Measurements from ENCODE around the gene ZMYM1. TPM values are rescaled to one million over a fixed set of nuclear protein-coding genes. Genes with fewer than 3 reads are reported as not detected.

ZMYM1 gene
- total RNA-seq, 1 experiment from 2014 or later = 49.7 TPM

GRCh38 chr1:35036621-35037020 lies 42.6 kb upstream of the ZMYM1 start:
- CTCF ChIA-PET = no interaction called here

DNA sequence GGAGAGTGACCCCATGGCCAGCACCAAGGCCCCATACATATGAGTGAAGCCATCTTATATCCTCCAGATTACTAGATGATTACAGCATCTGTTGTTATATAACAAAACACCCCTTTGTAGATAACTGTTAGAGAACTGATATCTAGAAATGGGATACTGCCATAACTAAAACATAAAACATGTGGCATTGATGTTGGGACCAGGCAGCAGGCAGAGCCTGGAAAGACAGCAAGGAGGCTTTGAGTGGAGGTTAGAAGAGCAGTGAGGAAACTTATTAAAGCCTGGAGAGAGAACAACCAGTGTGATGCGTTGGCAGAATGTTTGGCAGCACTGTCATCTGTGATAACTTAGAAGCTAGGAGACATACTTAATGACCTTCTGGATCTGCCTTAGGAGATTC lies 42.0 kb upstream of the ZMYM1 start:
- no TSS peak for BruUV-seq (replicated peaks)
- TF ChIP-seq EZH2 (IDR thresholded peaks at IDR 0.05; ENCODE audit: low read depth) (no peak), CTCF (conservative IDR thresholded peaks at IDR 0.05) (no peak)
- ChIA-PET POLR2A (ENCODE audit: unreplicated experiment) (no interaction called here), CTCF (no interaction called here)
- Histone ChIP-seq H3K9me2 (ENCODE audit: insufficient read depth) (no peaks in the 10 kb centered on the region), H3K4me3 (no peak overlapping the region), H3F3A (ENCODE audit: insufficient read depth, low read depth) (0 out of 2 replicates have a peak, but pooled peaks cover 7% of the 10 kb centered on the region), H3K36me3 (ENCODE audit: low read depth) (no peaks in the 10 kb centered on the region), H4K20me1 (ENCODE audit: insufficient read depth) (no peaks in the 10 kb centered on the region), H3K27me3 (ENCODE audit: insufficient read depth, low read depth) (no peaks in the 10 kb centered on the region), H3K9me3 (ENCODE audit: insufficient read depth, low read depth) (no peaks in the 10 kb centered on the region), H3K27ac (no peak overlapping the region), H3K4me2 (no peak overlapping the region), H3K79me2 (ENCODE audit: low read depth) (no peaks in the 10 kb centered on the region), H3K4me1 (replicated peaks; ENCODE audit: insufficient read depth) (peaks cover 8% of the 10 kb centered on the region; the same call in 1 of the 2 replicates), H2AFZ (no peak overlapping the region)
- intact Hi-C loops (cut with micrococcal nuclease; ENCODE audit: unreplicated experiment) = no loop called here
- no peak for DNase-seq

More at GRCh38 chr1:35036621-35037020, 42.6 kb upstream of the ZMYM1 start:
- Histone ChIP-seq H4K20me1 (ENCODE audit: insufficient read depth) (no peaks in the 10 kb centered on the region), H3K4me2 (no peak overlapping the region), H3K27me3 (ENCODE audit: insufficient read depth, low read depth) (no peaks in the 10 kb centered on the region), H3K36me3 (ENCODE audit: low read depth) (no peaks in the 10 kb centered on the region), H3K4me1 (replicated peaks; ENCODE audit: insufficient read depth) (peaks cover 8% of the 10 kb centered on the region; the same call in 1 of the 2 replicates), H3K9me3 (ENCODE audit: insufficient read depth, low read depth) (no peaks in the 10 kb centered on the region), H2AFZ (no peak overlapping the region), H3K9me2 (ENCODE audit: insufficient read depth) (no peaks in the 10 kb centered on the region), H3K27ac (no peak overlapping the region), H3K4me3 (no peak overlapping the region), H3F3A (ENCODE audit: insufficient read depth, low read depth) (0 out of 2 replicates have a peak, but pooled peaks cover 10% of the 10 kb centered on the region), H3K79me2 (ENCODE audit: low read depth) (no peaks in the 10 kb centered on the region)
- POLR2A ChIA-PET (ENCODE audit: unreplicated experiment) = no interaction called here
- intact Hi-C loops (cut with micrococcal nuclease; ENCODE audit: unreplicated experiment) = no loop called here
- TF ChIP-seq EZH2 (IDR thresholded peaks at IDR 0.05; ENCODE audit: low read depth) = no peak
- no peak for TF ChIP-seq CTCF (conservative IDR thresholded peaks at IDR 0.05)
- no TSS peak for BruUV-seq (replicated peaks)
- DNase-seq = no peak

GRCh38 chr1:35038723-35039122 lies 40.5 kb upstream of the ZMYM1 start:
- Histone ChIP-seq H3K27ac (no peak overlapping the region), H3K9me2 (ENCODE audit: insufficient read depth) (no peaks in the 10 kb centered on the region), H3K9me3 (ENCODE audit: insufficient read depth, low read depth) (no peaks in the 10 kb centered on the region), H3K4me2 (no peak overlapping the region), H3K4me3 (no peak overlapping the region), H4K20me1 (ENCODE audit: insufficient read depth) (no peaks in the 10 kb centered on the region), H3F3A (ENCODE audit: insufficient read depth, low read depth) (no peaks in the 10 kb centered on the region), H2AFZ (no peak overlapping the region), H3K4me1 (replicated peaks; ENCODE audit: insufficient read depth) (no peaks in the 10 kb centered on the region), H3K27me3 (ENCODE audit: insufficient read depth, low read depth) (no peaks in the 10 kb centered on the region), H3K79me2 (ENCODE audit: low read depth) (no peaks in the 10 kb centered on the region), H3K36me3 (ENCODE audit: low read depth) (no peaks in the 10 kb centered on the region)
- BruUV-seq (replicated peaks) = no TSS peak
- intact Hi-C loops (cut with micrococcal nuclease; ENCODE audit: unreplicated experiment) = no loop called here
- CTCF ChIA-PET = no interaction called here
- POLR2A ChIA-PET (ENCODE audit: unreplicated experiment) = no interaction called here
- TF ChIP-seq CTCF (conservative IDR thresholded peaks at IDR 0.05) = no peak
- DNase-seq = no peak

Data from PC-9 (cell line).